ENCODE data around the gene TC2N. TPM values are rescaled to one million over a fixed set of nuclear protein-coding genes. Genes with fewer than 3 reads are reported as not detected.

The TC2N gene
- polyA plus RNA-seq, 4 donors, result 8.1 to 19.8 (median 12.8) TPM

- no peak for DNase-seq (ENCODE audit: low read depth in 4 of 4, low spot score in 2 of 4)
Measured at GRCh38 chr14:91731018-91731417, 136.3 kb downstream of the TC2N start.

- DNase-seq (ENCODE audit: low read depth in 4 of 4, low spot score in 2 of 4), result no peak
Measured at GRCh38 chr14:91729756-91730155, 137.6 kb downstream of the TC2N start.

Other genes starting within 250 kb of the TC2N start
- under 1 TPM; 0.16 to 0.88 (median 0.67) TPM for gene CATSPERB, start 135.4 kb downstream of the TC2N start, polyA plus RNA-seq (ENCODE audit: insufficient read length in 4 of 4)
- 100 to 1,000 TPM; 143 to 181 (median 156) TPM for gene FBLN5, start 80.2 kb upstream of the TC2N start, polyA plus RNA-seq (ENCODE audit: insufficient read length in 4 of 4)
- 10 to 100 TPM; 30.9 to 42.4 (median 35.5) TPM for gene TRIP11, start 172.5 kb upstream of the TC2N start, polyA plus RNA-seq (ENCODE audit: insufficient read length in 4 of 4)
- 10 to 100 TPM; 20.0 to 40.8 (median 31.3) TPM for gene ATXN3, start 239.0 kb upstream of the TC2N start, polyA plus RNA-seq (ENCODE audit: insufficient read length in 4 of 4)

Measured in left renal cortex interstitium (tissue), 4 donors.